Epithelial cell of proximal tubule (primary cell): ENCODE data around the gene INO80B. TPM values are rescaled to one million over a fixed set of nuclear protein-coding genes. Genes with fewer than 3 reads are reported as not detected.
A peak's percentile ranks its signal among the peaks of the same experiment; 100 is the strongest.

Experiments used
- DNase-seq: peaks from one replicate; pipeline ENCODE4 v3.0.0-alpha.2; 2011; ENCODE audit warnings: low read depth
- H3K4me3 ChIP-seq: 2 replicates; pipeline ENCODE4 v1.5.1; 2011; ENCODE audit warnings: low read depth, mild to moderate bottlenecking, low read length
- CTCF ChIP-seq: conservative IDR thresholded peaks from 2 replicates; pipeline ENCODE4 v1.5.1; 2012; ENCODE audit warnings: low read depth, mild to moderate bottlenecking, low read length
- total RNA-seq: library from RNA; depleted of rRNA; stranded (reverse); fragments of >200 nt; gene quantifications from 2 replicates; pipeline ENCODE4 v1.2.3, GENCODE V29; 2015

Gene INO80B
- total RNA-seq, 1 donor from 2014 or later = 5.3 TPM

DNA sequence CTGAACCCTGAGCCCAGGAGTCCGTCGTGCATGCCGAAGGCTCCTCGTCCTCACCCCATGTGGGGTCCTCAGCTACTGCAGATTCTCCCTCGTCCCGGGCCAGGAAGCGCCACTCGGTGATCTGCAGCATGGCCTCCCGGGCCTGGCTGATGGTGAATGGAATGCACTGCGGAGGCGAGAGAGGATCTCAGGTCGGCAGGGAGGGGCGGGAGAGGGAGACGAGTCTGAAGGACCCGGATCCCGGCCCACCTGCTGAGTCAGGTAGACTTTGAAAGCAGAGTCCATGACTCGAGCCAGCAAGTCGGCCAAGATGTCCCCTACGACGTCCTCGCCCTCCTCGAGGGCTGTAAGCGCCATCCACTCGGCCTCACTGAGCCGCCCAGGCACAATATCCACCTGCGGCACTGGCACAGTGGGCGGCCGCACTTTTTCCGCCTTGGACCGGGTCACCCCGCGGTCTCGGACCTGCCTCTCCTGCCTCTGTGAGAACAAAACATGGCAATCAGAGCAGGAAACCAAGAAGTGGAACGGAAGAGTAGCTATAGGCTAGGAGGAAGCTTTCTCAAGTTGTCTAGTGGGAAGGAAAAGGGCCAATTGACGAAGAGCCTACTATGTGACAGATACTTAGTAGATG is 39.0 kb upstream of the INO80B start:
- no peak for DNase-seq
- no peak for TF ChIP-seq CTCF
- peak overlapping the region; percentile 64 for H3K4me3 ChIP-seq

DNA sequence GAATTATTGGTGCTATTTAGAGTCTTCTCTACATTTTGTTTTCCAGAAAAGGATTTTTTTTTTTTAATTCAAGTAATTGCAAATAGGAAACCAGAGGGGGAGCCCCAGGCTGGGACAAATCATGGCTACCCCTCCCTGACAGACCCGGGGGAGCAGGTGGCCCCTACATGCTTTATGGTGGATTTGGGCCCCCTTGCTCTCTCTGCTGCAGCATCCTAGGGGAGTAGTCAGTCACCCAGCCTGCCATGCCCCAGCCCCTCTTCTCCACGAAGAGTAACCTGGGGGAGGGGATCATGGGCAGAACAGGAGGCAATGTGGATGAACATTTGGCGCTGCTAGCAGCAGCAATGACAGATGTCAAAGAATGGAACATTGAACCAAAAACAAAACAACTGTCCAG is 38.1 kb upstream of the INO80B start:
- H3K4me3 ChIP-seq = no peak overlapping the region
- DNase-seq = no peak
- TF ChIP-seq CTCF = peak; percentile 19

DNA sequence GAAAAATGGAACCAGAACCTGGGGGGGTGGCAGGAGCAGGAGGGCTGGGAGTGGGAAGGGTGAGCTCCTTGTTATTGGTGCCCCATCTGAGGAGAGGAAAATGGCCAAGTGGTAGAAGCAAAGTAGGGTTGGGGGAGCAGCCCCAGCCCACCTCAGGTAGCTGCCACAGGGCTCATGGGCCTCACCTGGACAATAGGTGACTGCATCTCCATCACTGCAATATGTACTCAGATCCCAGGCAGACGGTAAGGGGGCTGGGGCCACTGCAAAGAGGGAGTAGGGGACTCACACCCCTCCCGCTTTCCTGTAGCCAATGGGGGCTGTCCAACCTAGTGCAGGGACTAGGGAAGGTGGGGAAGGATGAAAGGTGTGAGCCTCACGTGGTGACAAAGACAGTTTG is 37.7 kb upstream of the INO80B start:
- no peak for DNase-seq
- TF ChIP-seq CTCF = no peak
- H3K4me3 ChIP-seq = no peak overlapping the region

- no peak for DNase-seq
- TF ChIP-seq CTCF = no peak
- no peak overlapping the region for H3K4me3 ChIP-seq
Measured at GRCh38 chr2:74417763-74418162, 37.1 kb upstream of the INO80B start.

DNA sequence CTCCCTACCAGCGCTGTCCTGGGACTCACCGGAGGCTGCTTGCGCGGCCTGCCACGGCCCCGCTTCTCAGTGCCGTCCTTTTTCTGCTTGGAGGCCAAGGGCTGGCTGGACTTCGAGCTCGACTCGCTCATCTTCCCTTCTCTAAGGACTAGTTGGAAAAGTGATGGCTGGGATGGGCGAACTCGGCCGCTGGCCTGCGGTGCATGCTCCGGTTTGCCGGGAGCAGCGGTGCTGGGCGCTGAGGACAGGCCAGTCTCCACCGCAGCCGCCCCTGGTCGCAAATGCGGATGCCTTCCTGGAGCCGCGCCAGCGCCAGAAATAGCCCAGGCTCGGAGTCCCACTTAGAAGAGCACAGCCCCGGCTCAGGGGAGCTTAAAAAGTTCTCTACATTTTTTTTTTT is 36.6 kb upstream of the INO80B start:
- no peak overlapping the region for H3K4me3 ChIP-seq
- no peak for TF ChIP-seq CTCF
- DNase-seq = no peak

- no peak overlapping the region for H3K4me3 ChIP-seq
Measured at GRCh38 chr2:74419345-74419744, 35.5 kb upstream of the INO80B start.

More at GRCh38 chr2:74419345-74419744, 35.5 kb upstream of the INO80B start:
- TF ChIP-seq CTCF = no peak
- no peak for DNase-seq
